ENCODE measurements around the gene TMSB4X.

TMSB4X gene

DNA sequence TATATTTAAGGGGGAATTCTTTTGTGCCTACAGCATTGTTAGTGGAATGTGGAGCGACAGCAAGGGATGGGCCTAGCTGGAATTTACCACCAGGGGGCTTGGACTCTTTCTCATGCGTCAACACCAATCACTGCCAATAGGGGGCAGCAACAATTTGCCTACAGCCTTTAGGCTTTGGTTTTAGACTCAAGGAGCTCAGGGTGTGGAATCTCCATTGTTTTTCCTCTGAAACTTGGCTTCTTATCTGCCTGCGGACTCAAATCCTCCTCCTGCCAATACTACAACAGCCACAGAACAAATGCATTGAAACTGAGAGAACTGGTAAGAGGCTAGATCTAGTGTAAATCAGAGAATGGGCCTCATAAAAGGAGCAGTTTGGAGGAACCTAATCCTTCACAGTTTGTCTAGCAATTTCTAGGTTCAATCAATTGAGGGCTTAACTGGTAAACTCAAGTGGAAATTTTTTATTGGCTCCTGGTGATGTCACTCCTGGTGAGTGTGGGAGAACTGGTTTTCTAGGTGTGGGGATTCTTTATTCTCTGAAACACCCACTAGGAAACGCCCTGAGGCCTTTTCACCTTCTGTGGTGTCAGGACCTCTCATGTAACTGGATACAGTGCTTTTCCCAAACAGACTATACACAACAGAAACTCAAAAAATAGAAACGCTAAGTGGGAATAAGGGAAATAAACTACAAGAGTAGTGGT is 27.9 kb upstream of the TMSB4X start:
- Histone ChIP-seq H3K27me3 (ENCODE audit: control insufficient read depth, insufficient read depth, low read length) (no peaks in the 10 kb centered on the region), H3K9ac (ENCODE audit: low read length) (peak overlapping the region; percentile 72), H3K27ac (ENCODE audit: low read depth, low read length) (peak overlapping the region; percentile 73; the same call in 1 of the 2 replicates), H3K36me3 (ENCODE audit: control insufficient read depth, insufficient read depth, low read length) (no peaks in the 10 kb centered on the region), H3K4me1 (ENCODE audit: control insufficient read depth, insufficient read depth, low read length) (peaks cover 39% of the 10 kb centered on the region), H3K4me3 (ENCODE audit: low read depth, low read length) (peak overlapping the region; percentile 6; the same call in 1 of the 2 replicates), H3K9me3 (ENCODE audit: control insufficient read depth, insufficient read depth, low read depth, low read length) (no peaks in the 10 kb centered on the region)

DNA sequence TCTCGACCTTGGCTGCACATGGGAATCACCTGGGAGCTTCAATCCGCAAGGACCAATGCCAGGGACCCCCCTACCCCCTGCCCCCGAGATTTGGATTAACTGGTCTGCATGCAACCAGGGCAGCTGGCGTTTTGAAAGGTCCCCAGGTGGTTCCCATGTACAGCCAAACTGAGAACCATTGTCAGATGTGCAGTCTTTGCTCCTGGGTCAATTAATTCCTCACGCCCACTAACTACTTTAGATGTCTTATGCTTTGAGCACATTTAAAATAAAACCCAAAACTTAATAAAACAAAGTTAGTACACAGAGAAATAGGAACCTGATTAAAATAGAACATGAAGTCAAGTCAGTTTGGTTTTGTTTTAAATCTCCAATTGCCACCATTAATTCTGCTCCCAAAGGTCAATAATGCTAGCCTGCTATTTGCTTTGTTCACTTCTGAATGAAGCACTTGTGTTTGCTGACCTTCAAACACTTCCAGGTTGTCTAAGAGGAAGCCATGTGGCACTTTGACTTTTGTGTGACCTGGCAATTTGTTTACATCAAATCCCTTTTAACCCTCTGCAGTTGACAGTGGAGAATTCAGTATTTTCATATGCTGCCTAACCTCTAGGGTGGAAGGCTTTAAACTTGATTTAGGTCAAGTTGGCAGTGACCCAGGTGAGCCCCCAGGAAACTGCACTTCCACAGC is 27.2 kb upstream of the TMSB4X start:
- Histone ChIP-seq H3K9ac (ENCODE audit: low read length) (peak overlapping the region; percentile 72), H3K4me3 (ENCODE audit: low read depth, low read length) (no peak overlapping the region), H3K27ac (ENCODE audit: low read depth, low read length) (peak overlapping the region; percentile 63; the same call in 1 of the 2 replicates), H3K4me1 (ENCODE audit: control insufficient read depth, insufficient read depth, low read length) (peaks cover 39% of the 10 kb centered on the region), H3K9me3 (ENCODE audit: control insufficient read depth, insufficient read depth, low read depth, low read length) (no peaks in the 10 kb centered on the region), H3K27me3 (ENCODE audit: control insufficient read depth, insufficient read depth, low read length) (no peaks in the 10 kb centered on the region), H3K36me3 (ENCODE audit: control insufficient read depth, insufficient read depth, low read length) (no peaks in the 10 kb centered on the region)

DNA sequence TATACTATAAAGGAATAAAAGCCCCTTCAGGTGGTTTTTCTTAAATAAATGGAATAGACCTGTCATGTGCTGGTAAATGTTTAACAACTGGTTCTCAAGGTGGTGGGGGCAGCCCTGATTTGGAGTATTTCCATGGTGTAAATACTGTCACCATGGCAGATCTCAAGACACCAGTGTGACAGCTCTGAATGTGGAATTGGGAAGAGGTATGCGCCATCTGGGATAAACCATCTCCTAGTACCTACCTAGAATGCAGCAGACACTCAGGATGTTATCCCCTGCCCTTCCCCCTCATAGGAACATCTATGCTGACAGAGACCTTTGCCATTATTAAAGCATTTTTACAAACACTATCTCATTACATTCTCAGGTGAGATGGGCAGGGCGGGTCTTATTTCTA is 26.4 kb upstream of the TMSB4X start:
- peak overlapping the region; percentile 63; the same call in 1 of the 2 replicates for H3K27ac ChIP-seq (ENCODE audit: low read depth, low read length)
- H3K9ac ChIP-seq (ENCODE audit: low read length), result no peak overlapping the region

DNA sequence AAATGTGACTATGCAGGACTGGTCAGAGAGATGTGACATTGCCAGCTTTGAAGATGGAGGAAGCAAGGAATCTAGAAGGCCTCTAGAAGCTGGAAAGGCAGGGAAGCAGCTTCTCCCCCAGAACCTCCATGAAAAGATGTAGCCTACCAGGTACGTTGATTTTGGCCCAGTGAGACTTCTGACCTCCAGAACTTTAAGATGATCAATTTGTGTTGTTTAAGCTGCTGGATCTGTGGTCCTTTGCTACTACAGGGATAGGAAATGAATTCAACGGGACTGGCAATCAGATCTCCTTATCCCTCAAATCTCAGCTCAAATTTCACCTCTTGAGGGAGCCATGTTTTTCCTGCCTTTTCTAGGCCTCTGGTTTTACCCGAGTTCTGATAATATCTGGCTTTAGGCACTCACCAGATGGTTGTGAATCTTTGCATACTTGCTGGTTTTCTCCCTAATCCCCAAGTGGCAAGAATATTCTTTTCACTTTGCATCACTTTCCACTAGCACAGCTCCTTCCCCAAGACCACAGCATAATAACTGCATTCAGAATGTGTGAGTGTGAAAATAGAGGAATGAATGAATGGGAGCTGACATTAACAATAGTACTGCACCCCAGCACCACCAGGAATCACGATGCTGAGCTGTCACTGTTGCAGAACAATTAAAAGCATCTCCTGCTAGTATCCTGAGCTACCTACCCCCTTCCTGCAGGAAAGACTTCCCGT is 25.5 kb upstream of the TMSB4X start:
- Histone ChIP-seq H3K27ac (ENCODE audit: low read depth, low read length) (no peak overlapping the region), H3K4me1 (ENCODE audit: control insufficient read depth, insufficient read depth, low read length) (peaks cover 39% of the 10 kb centered on the region), H3K4me3 (ENCODE audit: low read depth, low read length) (no peak overlapping the region), H3K9me3 (ENCODE audit: control insufficient read depth, insufficient read depth, low read depth, low read length) (no peaks in the 10 kb centered on the region), H3K27me3 (ENCODE audit: control insufficient read depth, insufficient read depth, low read length) (no peaks in the 10 kb centered on the region), H3K36me3 (ENCODE audit: control insufficient read depth, insufficient read depth, low read length) (no peaks in the 10 kb centered on the region), H3K9ac (ENCODE audit: low read length) (no peak overlapping the region)

More for the DNA sequence above, 26.4 kb upstream of the TMSB4X start:
- H3K4me1 ChIP-seq (ENCODE audit: control insufficient read depth, insufficient read depth, low read length), result peaks cover 39% of the 10 kb centered on the region
- H3K4me3 ChIP-seq (ENCODE audit: low read depth, low read length), result no peak overlapping the region
- no peaks in the 10 kb centered on the region for H3K27me3 ChIP-seq (ENCODE audit: control insufficient read depth, insufficient read depth, low read length)
- no peaks in the 10 kb centered on the region for H3K9me3 ChIP-seq (ENCODE audit: control insufficient read depth, insufficient read depth, low read depth, low read length)
- no peaks in the 10 kb centered on the region for H3K36me3 ChIP-seq (ENCODE audit: control insufficient read depth, insufficient read depth, low read length)

DNA sequence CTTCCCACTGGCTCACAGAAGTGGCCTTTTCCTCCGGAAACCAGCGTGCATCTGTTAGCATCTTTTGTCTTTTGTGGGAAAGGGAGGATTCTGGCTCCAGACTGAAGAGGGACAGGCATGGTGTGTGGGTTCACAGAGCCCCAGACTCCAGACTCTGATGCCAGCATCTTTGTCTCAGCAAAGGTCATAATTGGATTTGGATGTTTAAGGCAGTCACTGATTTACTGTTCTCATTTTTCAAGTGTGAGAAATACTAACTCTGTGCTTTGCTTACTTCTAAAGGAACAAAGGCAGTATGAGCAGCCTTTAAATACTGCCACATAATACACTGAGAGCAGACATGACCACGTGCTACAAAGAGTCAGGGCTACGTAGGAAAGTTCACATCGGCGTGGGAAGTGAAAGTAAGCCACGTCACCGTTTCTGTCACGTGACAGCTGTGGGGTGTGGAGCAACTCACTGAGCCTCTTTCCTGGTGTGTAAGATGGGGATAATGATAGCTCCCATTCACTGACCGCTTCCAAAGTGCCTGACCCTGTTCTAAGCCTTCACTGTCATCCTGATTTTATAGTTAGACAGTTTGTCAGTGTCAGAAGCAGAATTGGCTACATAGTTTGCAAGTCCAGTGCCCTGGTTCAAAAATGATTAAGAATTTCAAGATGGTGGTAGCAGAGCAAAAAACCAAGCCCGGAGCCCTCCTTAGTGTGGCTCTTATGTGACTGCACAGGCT is 24.8 kb upstream of the TMSB4X start:
- Histone ChIP-seq H3K4me3 (ENCODE audit: low read depth, low read length) (no peak overlapping the region), H3K27me3 (ENCODE audit: control insufficient read depth, insufficient read depth, low read length) (no peaks in the 10 kb centered on the region), H3K27ac (ENCODE audit: low read depth, low read length) (no peak overlapping the region), H3K9ac (ENCODE audit: low read length) (no peak overlapping the region), H3K9me3 (ENCODE audit: control insufficient read depth, insufficient read depth, low read depth, low read length) (no peaks in the 10 kb centered on the region), H3K36me3 (ENCODE audit: control insufficient read depth, insufficient read depth, low read length) (no peaks in the 10 kb centered on the region), H3K4me1 (ENCODE audit: control insufficient read depth, insufficient read depth, low read length) (peaks cover 39% of the 10 kb centered on the region)

DNA sequence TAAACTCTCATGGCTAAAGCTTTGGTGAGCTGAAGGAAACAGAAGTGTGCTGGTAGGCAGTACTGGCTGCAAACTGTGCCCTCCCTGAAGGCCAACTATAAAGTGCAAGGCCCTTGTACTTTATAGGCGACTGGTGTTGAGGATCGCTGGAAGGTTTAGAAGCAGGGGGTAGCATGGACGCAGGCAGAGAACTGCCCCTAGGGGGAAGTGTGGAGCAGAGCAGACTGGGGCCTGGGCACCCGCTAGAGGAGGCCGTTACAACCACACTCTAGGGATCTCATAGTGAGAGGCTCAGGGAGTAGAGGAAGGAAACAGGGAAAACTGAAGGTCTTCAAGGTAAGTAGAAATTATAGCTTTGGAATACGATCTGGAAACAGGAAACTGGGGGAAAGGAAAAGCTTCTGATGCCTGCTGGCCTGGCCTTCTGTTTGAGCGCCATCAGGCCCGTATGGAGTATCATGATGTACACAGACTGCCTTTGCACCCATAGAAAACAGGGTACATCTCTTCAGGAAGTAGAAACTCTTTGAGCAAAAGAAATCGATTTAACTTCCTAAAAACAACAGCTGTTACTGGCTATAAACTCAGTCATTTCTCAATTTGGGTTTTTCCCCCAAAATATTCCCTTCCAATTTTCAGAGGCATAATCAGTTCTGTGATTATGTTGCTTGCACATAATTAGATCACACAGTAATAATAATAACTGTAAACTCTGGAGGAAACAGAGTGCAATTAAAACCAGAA is 23.9 kb upstream of the TMSB4X start:
- H3K27me3 ChIP-seq (ENCODE audit: control insufficient read depth, insufficient read depth, low read length), result no peaks in the 10 kb centered on the region
- no peak overlapping the region for H3K9ac ChIP-seq (ENCODE audit: low read length)
- no peaks in the 10 kb centered on the region for H3K36me3 ChIP-seq (ENCODE audit: control insufficient read depth, insufficient read depth, low read length)
- H3K4me1 ChIP-seq (ENCODE audit: control insufficient read depth, insufficient read depth, low read length), result peaks cover 35% of the 10 kb centered on the region
- no peak overlapping the region for H3K27ac ChIP-seq (ENCODE audit: low read depth, low read length)
- no peaks in the 10 kb centered on the region for H3K9me3 ChIP-seq (ENCODE audit: control insufficient read depth, insufficient read depth, low read depth, low read length)
- H3K4me3 ChIP-seq (ENCODE audit: low read depth, low read length), result no peak overlapping the region

DNA sequence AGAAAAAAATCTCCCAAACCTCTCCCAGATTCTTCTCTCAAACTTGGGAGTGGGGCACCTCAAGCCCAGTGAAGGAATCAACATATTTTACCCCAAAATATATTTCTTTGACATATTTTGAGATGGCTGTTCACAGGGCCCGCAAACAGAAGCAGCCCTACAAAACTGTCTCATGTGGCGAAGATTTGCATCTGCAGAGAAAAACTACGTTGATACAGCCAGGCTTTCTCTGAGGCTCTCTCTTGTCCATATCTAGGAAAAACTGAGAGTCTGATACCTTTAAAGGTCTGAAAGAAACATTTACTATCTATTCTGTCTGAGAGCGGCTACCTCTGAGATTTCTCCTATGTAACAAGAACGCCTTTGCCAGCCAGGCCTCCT is 23.3 kb upstream of the TMSB4X start:
- H3K4me1 ChIP-seq (ENCODE audit: control insufficient read depth, insufficient read depth, low read length), result peaks cover 35% of the 10 kb centered on the region
- H3K4me3 ChIP-seq (ENCODE audit: low read depth, low read length), result no peak overlapping the region
- no peaks in the 10 kb centered on the region for H3K27me3 ChIP-seq (ENCODE audit: control insufficient read depth, insufficient read depth, low read length)
- no peaks in the 10 kb centered on the region for H3K9me3 ChIP-seq (ENCODE audit: control insufficient read depth, insufficient read depth, low read depth, low read length)
- H3K27ac ChIP-seq (ENCODE audit: low read depth, low read length), result no peak overlapping the region
- no peaks in the 10 kb centered on the region for H3K36me3 ChIP-seq (ENCODE audit: control insufficient read depth, insufficient read depth, low read length)
- H3K9ac ChIP-seq (ENCODE audit: low read length), result no peak overlapping the region

DNA sequence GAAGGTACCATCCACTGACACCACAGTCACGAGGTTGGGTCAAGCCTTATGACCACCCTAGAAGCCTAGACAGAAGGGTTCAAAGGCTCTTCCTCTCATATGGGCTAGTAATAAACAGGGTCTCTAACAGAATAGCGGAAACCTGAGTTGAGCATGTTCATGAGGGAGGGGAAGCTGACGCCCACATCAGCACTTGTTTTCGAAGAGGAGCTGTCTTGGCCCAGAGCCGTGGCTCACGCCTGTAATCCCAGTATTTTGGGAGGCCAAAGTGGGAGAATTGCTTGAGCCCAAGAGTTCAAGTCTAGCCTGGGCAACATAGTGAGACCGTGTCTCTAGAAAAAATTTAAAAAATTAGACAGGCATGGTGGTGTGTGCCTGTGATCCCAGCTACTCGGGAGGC is 21.5 kb upstream of the TMSB4X start:
- Histone ChIP-seq H3K9ac (ENCODE audit: low read length) (no peak overlapping the region), H3K36me3 (ENCODE audit: control insufficient read depth, insufficient read depth, low read length) (no peaks in the 10 kb centered on the region), H3K9me3 (ENCODE audit: control insufficient read depth, insufficient read depth, low read depth, low read length) (no peaks in the 10 kb centered on the region), H3K27me3 (ENCODE audit: control insufficient read depth, insufficient read depth, low read length) (no peaks in the 10 kb centered on the region), H3K4me1 (ENCODE audit: control insufficient read depth, insufficient read depth, low read length) (peaks cover 25% of the 10 kb centered on the region; the same call in 1 of the 2 replicates), H3K4me3 (ENCODE audit: low read depth, low read length) (no peak overlapping the region), H3K27ac (ENCODE audit: low read depth, low read length) (no peak overlapping the region)

DNA sequence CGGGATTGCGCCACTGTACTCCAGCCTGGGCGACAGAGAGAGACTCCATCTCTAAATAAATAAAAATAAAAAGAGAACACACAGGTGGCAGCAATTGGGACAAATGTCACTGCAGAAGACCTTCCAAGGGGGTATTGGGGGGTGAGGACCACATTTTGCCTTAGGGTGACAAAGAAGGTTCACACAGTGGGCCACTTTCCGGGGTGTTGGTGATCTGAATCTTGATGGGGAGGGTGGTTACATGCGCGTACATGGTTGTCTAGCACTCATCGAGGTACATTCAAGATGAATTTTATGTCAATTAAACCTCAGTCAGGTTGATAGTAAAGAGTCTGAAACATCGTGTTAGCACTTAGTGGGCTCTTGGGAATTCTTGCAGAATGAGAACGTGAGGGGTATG is 20.5 kb upstream of the TMSB4X start:
- no peaks in the 10 kb centered on the region for H3K9me3 ChIP-seq (ENCODE audit: control insufficient read depth, insufficient read depth, low read depth, low read length)
- H3K27me3 ChIP-seq (ENCODE audit: control insufficient read depth, insufficient read depth, low read length), result no peaks in the 10 kb centered on the region
- no peaks in the 10 kb centered on the region for H3K36me3 ChIP-seq (ENCODE audit: control insufficient read depth, insufficient read depth, low read length)
- no peak overlapping the region for H3K4me3 ChIP-seq (ENCODE audit: low read depth, low read length)
- no peak overlapping the region for H3K9ac ChIP-seq (ENCODE audit: low read length)
- no peak overlapping the region for H3K27ac ChIP-seq (ENCODE audit: low read depth, low read length)
- H3K4me1 ChIP-seq (ENCODE audit: control insufficient read depth, insufficient read depth, low read length), result peaks cover 21% of the 10 kb centered on the region; the same call in 1 of the 2 replicates

DNA sequence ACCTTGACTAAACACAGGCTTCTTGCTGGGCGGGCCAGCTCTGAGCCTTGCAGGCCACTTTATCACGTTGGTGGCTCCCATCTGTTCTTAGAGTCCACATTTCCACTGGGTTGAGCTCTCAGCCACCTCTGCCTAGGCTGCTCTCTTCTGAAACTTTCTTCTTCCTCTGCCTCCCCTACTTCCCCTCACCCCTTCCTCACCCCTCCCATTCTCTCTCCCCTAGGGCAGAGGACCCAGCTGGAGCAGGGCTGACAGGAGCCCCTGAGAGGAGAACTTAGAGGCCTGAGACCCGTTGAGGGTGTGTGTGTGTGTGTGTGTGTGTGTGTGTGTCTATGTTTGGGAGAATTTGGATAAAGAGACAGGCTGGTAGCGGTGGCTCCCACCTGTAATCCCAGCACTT is 19.9 kb upstream of the TMSB4X start:
- Histone ChIP-seq H3K27me3 (ENCODE audit: control insufficient read depth, insufficient read depth, low read length) (no peaks in the 10 kb centered on the region), H3K4me1 (ENCODE audit: control insufficient read depth, insufficient read depth, low read length) (peaks cover 16% of the 10 kb centered on the region; the same call in 1 of the 2 replicates), H3K4me3 (ENCODE audit: low read depth, low read length) (no peak overlapping the region), H3K27ac (ENCODE audit: low read depth, low read length) (no peak overlapping the region), H3K9ac (ENCODE audit: low read length) (no peak overlapping the region), H3K9me3 (ENCODE audit: control insufficient read depth, insufficient read depth, low read depth, low read length) (no peaks in the 10 kb centered on the region), H3K36me3 (ENCODE audit: control insufficient read depth, insufficient read depth, low read length) (no peaks in the 10 kb centered on the region)
